HCT116 (cell line): ENCODE data around the gene SMAD7. TPM values are rescaled to one million over a fixed set of nuclear protein-coding genes. Genes with fewer than 3 reads are reported as not detected.
A peak's percentile ranks its signal among the peaks of the same experiment; 100 is the strongest.

Experiments
- ATAC-seq: fragments of 200-7000 bp; cut with Tn5 transposase; 2 replicates; pipeline ENCODE4 v1.9.1; 2020; ENCODE audit warnings: mild to moderate bottlenecking, moderate library complexity
- BruUV-seq: library from RNA; stranded (reverse); fragments of 400-500 nt; replicated peaks from 2 replicates; lab custom pipeline; 2021; lab: Mats Ljungman, UMichigan
- CTCF ChIA-PET: fragments of 300-600 bp; sonication (Branson Sonifier 250); formaldehyde crosslinking; loops from one replicate; lab custom pipeline; 2021; ENCODE audit warnings: antibody characterized with exemption; lab: Charles Lee
- POLR2A ChIA-PET: fragments of 300-600, 350-600 bp; sonication (Branson Sonifier 250); formaldehyde crosslinking; loops from one replicate; lab custom pipeline; 2021; ENCODE audit warnings: antibody characterized with exemption; lab: Charles Lee
- RAD21 ChIA-PET, 2 experiments: fragments of 300-600 bp; sonication (Branson Sonifier 250); formaldehyde crosslinking; loops; one replicate each; lab custom pipeline; 2023; ENCODE audit warnings: low total read pairs in 2 of 2; ENCODE audit not compliant: uncharacterized antibody in 2 of 2, unreplicated experiment in 2 of 2, low non-redundant PET in 1 of 2; lab: Charles Lee
- DNase-seq: peaks from one replicate; pipeline ENCODE4 v3.0.0-alpha.2; 2010; ENCODE audit warnings: low read depth, low spot score
- H2AFZ ChIP-seq: fragments of 200-600 bp; shearing (Covaris generic), sonication (generic); 2 replicates; pipeline ENCODE4 v1.6.1; 2017; ENCODE audit warnings: low read depth, mixed run types, mixed read lengths, antibody characterized with exemption, low read length; ENCODE audit not compliant: poor library complexity, severe bottlenecking
- H3K27ac ChIP-seq: 2 replicates; pipeline ENCODE4 v1.5.1; 2012; ENCODE audit warnings: low read depth, low read length
- H3K27me3 ChIP-seq: fragments of 200-600 bp; sonication (generic); 2 replicates; pipeline ENCODE4 v1.6.1; 2016; ENCODE audit warnings: mixed run types, low read length, mixed read lengths; ENCODE audit not compliant: insufficient read depth
- H3K36me3 ChIP-seq, 2 experiments: fragments of 200-500 bp in 1 of 2; fragments of 200-600 bp in 1 of 2; sonication (Bioruptor generic) in 1 of 2; sonication (generic) in 1 of 2; 2 replicates each; pipeline versions ENCODE4 v1.5.1 to v1.6.1; 2014 to 2016; ENCODE audit warnings: low read length in 2 of 2, inconsistent platforms in 1 of 2, mixed read lengths in 1 of 2, mixed run types in 1 of 2; ENCODE audit not compliant: insufficient read depth in 2 of 2, control insufficient read depth in 1 of 2
- H3K4me1 ChIP-seq, 2 experiments: fragments of 200-600 bp in 1 of 2; sonication (generic) in 1 of 2; 2 replicates each; pipeline versions ENCODE4 v1.5.1 to v1.6.1; 2012 to 2017; ENCODE audit warnings: low read length in 2 of 2, inconsistent platforms in 1 of 2, mild to moderate bottlenecking in 1 of 2, mixed read lengths in 1 of 2, mixed run types in 1 of 2, moderate library complexity in 1 of 2; ENCODE audit not compliant: insufficient read depth in 2 of 2, control insufficient read depth in 1 of 2
- H3K4me2 ChIP-seq: fragments of 200-600 bp; sonication (generic); 2 replicates; pipeline ENCODE4 v1.6.1; 2017; ENCODE audit warnings: mixed run types, low read length, mixed read lengths
- H3K4me3 ChIP-seq, 2 experiments: fragments of 200-600 bp in 1 of 2; sonication (generic) in 1 of 2; replicated peaks in 1 of 2; 2 replicates each; pipeline ENCODE4 v1.5.1; 2011 to 2016; ENCODE audit warnings: low read length in 2 of 2, control low read depth in 1 of 2, low read depth in 1 of 2, mild to moderate bottlenecking in 1 of 2, mixed read lengths in 1 of 2, mixed run types in 1 of 2
- H3K79me2 ChIP-seq: fragments of 200-600 bp; sonication (generic); 2 replicates; pipeline ENCODE4 v1.6.1; 2017; ENCODE audit warnings: mild to moderate bottlenecking, mixed run types, low read length, moderate library complexity, mixed read lengths; ENCODE audit not compliant: insufficient read depth
- H3K9ac ChIP-seq: fragments of 200-600 bp; sonication (generic); 2 replicates; pipeline ENCODE4 v1.6.1; 2016; ENCODE audit warnings: low read length, mixed read lengths
- H3K9me2 ChIP-seq: fragments of 200-600 bp; sonication (generic), shearing (Covaris generic); 2 replicates; pipeline ENCODE4 v1.6.1; 2017; ENCODE audit warnings: mixed run types, mild to moderate bottlenecking, moderate library complexity; ENCODE audit not compliant: insufficient read depth
- H3K9me3 ChIP-seq, 2 experiments: fragments of 200-500 bp in 1 of 2; fragments of 200-600 bp in 1 of 2; sonication (Bioruptor generic) in 1 of 2; sonication (generic) in 1 of 2; 2 replicates each; pipeline ENCODE4 v1.6.1; 2014 to 2017; ENCODE audit warnings: low read length in 2 of 2, mixed read lengths in 2 of 2, inconsistent platforms in 1 of 2, low read depth in 1 of 2, mild to moderate bottlenecking in 1 of 2, mixed run types in 1 of 2, moderate library complexity in 1 of 2; ENCODE audit not compliant: control insufficient read depth in 1 of 2, insufficient read depth in 1 of 2
- H4K20me1 ChIP-seq: fragments of 200-600 bp; sonication (generic), shearing (Covaris generic); 2 replicates; pipeline ENCODE4 v1.6.1; 2017; ENCODE audit warnings: mixed run types, mild to moderate bottlenecking, moderate library complexity; ENCODE audit not compliant: insufficient read depth
- EZH2 ChIP-seq: fragments of 200-600 bp; sonication (generic); IDR thresholded peaks from 2 replicates; pipeline ENCODE4 v1.6.1; 2017; ENCODE audit warnings: antibody characterized with exemption, mixed run types
- FOSL1 ChIP-seq: IDR thresholded peaks from 2 replicates; pipeline ENCODE4 v1.6.1; 2012; ENCODE audit warnings: low read depth
- POLR2A ChIP-seq: IDR thresholded peaks from 2 replicates; pipeline ENCODE4 v1.7.0; 2011; ENCODE audit warnings: borderline replicate concordance; ENCODE audit not compliant: insufficient read depth, insufficient read length; ENCODE audit errors: extremely low read depth
- RAD21 ChIP-seq: IDR thresholded peaks from 2 replicates; pipeline ENCODE4 v1.6.1; 2012; ENCODE audit warnings: low read depth, mild to moderate bottlenecking
- SRF ChIP-seq: IDR thresholded peaks from 2 replicates; pipeline ENCODE4 v1.6.1; 2012; ENCODE audit warnings: low read depth
- TCF7L2 ChIP-seq: IDR thresholded peaks from 2 replicates; pipeline ENCODE4 v1.7.0; 2011; ENCODE audit warnings: borderline replicate concordance, inconsistent platforms; ENCODE audit not compliant: insufficient read depth, insufficient read length; ENCODE audit errors: extremely low read depth
- ZFX ChIP-seq: fragments of 450-650 bp; IDR thresholded peaks from 2 replicates; pipeline ENCODE4 v1.6.1; 2017
- ZNF274 ChIP-seq: fragments of 200-500 bp; sonication (Bioruptor generic); IDR thresholded peaks from 2 replicates; pipeline ENCODE4 v1.6.1; 2014; ENCODE audit warnings: mild to moderate bottlenecking, low read depth, low read length, inconsistent platforms
- intact Hi-C: fragments of 100-400 bp; cut with micrococcal nuclease; formaldehyde crosslinking; loops from 2 replicates; pipeline ENCODE4 v1.10.0; 2022
- total RNA-seq: library from RNA; stranded (reverse); gene quantifications from one replicate; pipeline ENCODE4 v1.2.1, GENCODE V29; 2021; ENCODE audit not compliant: unreplicated experiment
- TF ChIP-seq, protein P1 (sequence below): IDR thresholded peaks from 2 replicates; pipeline ENCODE4 v1.6.1; 2012
- TF ChIP-seq, protein P2 (sequence below): IDR thresholded peaks from 2 replicates; pipeline ENCODE4 v1.6.1; 2011; ENCODE audit warnings: mild to moderate bottlenecking, low read length, moderate library complexity; ENCODE audit not compliant: insufficient replicate concordance; ENCODE audit errors: extremely low read depth

SMAD7 gene
- total RNA-seq, 1 experiment from 2014 or later, result 7.2 TPM

GRCh38 chr18:48975120-48975816 lies 24.5 kb upstream of the SMAD7 start:
- no peak for TF ChIP-seq TCF7L2
- no peak for TF ChIP-seq FOSL1
- TF ChIP-seq, protein P1, sequence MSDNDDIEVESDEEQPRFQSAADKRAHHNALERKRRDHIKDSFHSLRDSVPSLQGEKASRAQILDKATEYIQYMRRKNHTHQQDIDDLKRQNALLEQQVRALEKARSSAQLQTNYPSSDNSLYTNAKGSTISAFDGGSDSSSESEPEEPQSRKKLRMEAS, result no peak
- TF ChIP-seq, protein P2, sequence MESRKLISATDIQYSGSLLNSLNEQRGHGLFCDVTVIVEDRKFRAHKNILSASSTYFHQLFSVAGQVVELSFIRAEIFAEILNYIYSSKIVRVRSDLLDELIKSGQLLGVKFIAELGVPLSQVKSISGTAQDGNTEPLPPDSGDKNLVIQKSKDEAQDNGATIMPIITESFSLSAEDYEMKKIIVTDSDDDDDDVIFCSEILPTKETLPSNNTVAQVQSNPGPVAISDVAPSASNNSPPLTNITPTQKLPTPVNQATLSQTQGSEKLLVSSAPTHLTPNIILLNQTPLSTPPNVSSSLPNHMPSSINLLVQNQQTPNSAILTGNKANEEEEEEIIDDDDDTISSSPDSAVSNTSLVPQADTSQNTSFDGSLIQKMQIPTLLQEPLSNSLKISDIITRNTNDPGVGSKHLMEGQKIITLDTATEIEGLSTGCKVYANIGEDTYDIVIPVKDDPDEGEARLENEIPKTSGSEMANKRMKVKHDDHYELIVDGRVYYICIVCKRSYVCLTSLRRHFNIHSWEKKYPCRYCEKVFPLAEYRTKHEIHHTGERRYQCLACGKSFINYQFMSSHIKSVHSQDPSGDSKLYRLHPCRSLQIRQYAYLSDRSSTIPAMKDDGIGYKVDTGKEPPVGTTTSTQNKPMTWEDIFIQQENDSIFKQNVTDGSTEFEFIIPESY, result no peak
- TF ChIP-seq SRF, result no peak
- no peak for TF ChIP-seq RAD21
- TF ChIP-seq ZFX, result no peak; the same call in 1 of the 2 replicates
- no peak for TF ChIP-seq ZNF274
- TF ChIP-seq EZH2, result no peak
- no peak for TF ChIP-seq POLR2A
- Histone ChIP-seq H3K79me2 (no peaks in the 10 kb centered on the region), H4K20me1 (no peaks in the 10 kb centered on the region), H3K27ac (no peak overlapping the region; the same call in 1 of the 2 replicates), H3K9me2 (no peaks in the 10 kb centered on the region), H3K4me2 (peak overlapping the region; percentile 74), H2AFZ (no peak overlapping the region), H3K9ac (peak overlapping the region; percentile 40; the same call in 1 of the 2 replicates), H3K9me3 (no peaks in the 10 kb centered on the region), H3K4me1 (peaks cover 15 to 43% of the 10 kb centered on the region in 2 experiments; a peak in 3 of 4 replicates), H3K27me3 (no peaks in the 10 kb centered on the region), H3K36me3 (no peaks in the 10 kb centered on the region), H3K4me3 (peak overlapping the region; percentile 28 to 39)
- ATAC-seq, result no peak
- RAD21 ChIA-PET, result no interaction called here
- POLR2A ChIA-PET, result no interaction called here
- CTCF ChIA-PET, result interaction anchor here (0.5 kb wide), 1 partner anchor 8 kb away, joined by 3 read pairs; no protein-coding TSS in a partner anchor
- no peak for DNase-seq
- intact Hi-C loops, result no loop called here
- BruUV-seq, result no TSS peak
